HepG2 (cell line): ENCODE results near the gene DTD2. TPM values are rescaled to one million over a fixed set of nuclear protein-coding genes. Genes with fewer than 3 reads are reported as not detected.
A peak's percentile ranks its signal among the peaks of the same experiment; 100 is the strongest.

Experiments
- E2F5 ChIP-seq: sonication (generic); formaldehyde crosslinking; conservative IDR thresholded peaks from 2 replicates; pipeline ENCODE4 v1.4.0; 2020; ENCODE audit warnings: missing genetic modification reagents
- GATA4 ChIP-seq: sonication (generic); IDR thresholded peaks from 2 replicates; pipeline ENCODE4 v1.6.1; 2016; ENCODE audit warnings: antibody characterized with exemption, low read depth, borderline replicate concordance
- HCFC1 ChIP-seq: fragments of 150-350 bp; IDR thresholded peaks from 2 replicates; pipeline ENCODE4 v1.6.1; 2014; ENCODE audit warnings: low read depth, low read length
- NFAT5 ChIP-seq: sonication (generic); formaldehyde crosslinking; IDR thresholded peaks from 2 replicates; pipeline ENCODE4 v1.4.0; 2020; ENCODE audit warnings: missing genetic modification reagents
- NFKB2 ChIP-seq: sonication (generic); formaldehyde crosslinking; IDR thresholded peaks from 2 replicates; pipeline ENCODE4 v1.4.0; 2020; ENCODE audit warnings: missing genetic modification reagents, borderline replicate concordance
- POLR2G ChIP-seq: fragments of 200-400 bp; formaldehyde crosslinking; IDR thresholded peaks from 2 replicates; pipeline ENCODE4 v1.6.1; 2018; ENCODE audit warnings: mild to moderate bottlenecking, low read depth, low read length, moderate library complexity
- TAF15 ChIP-seq: fragments of 200-400 bp; formaldehyde crosslinking; IDR thresholded peaks from one replicate; pipeline ENCODE4 v1.6.1; 2018; ENCODE audit warnings: mild to moderate bottlenecking, low read depth, low read length; ENCODE audit not compliant: poor library complexity, severe bottlenecking
- TCF12 ChIP-seq, 2 experiments: fragments of 450-650 bp in 1 of 2; sonication (generic) in 1 of 2; formaldehyde crosslinking in 1 of 2; IDR thresholded peaks; 2 replicates each; pipeline versions ENCODE4 v1.6.1 to v1.8.0; 2017 to 2022; ENCODE audit warnings: antibody characterized with exemption in 1 of 2, mild to moderate bottlenecking in 1 of 2, missing genetic modification reagents in 1 of 2, moderate library complexity in 1 of 2
- TCF7L2 ChIP-seq: IDR thresholded peaks from 2 replicates; pipeline ENCODE4 v1.6.1; 2011; ENCODE audit warnings: mild to moderate bottlenecking, low read depth, low read length, moderate library complexity
- ZHX2 ChIP-seq, 2 experiments: sonication (generic) in 1 of 2; formaldehyde crosslinking in 1 of 2; IDR thresholded peaks; 2 replicates each; pipeline versions ENCODE4 v1.6.1 to v1.9.0; 2014 to 2022; ENCODE audit warnings: antibody characterized with exemption in 1 of 2, borderline replicate concordance in 1 of 2, inconsistent platforms in 1 of 2, low read depth in 1 of 2, missing genetic modification reagents in 1 of 2
- ZNF20 ChIP-seq: sonication (generic); formaldehyde crosslinking; IDR thresholded peaks from 2 replicates; pipeline ENCODE4 v1.4.0; 2020; ENCODE audit warnings: mild to moderate bottlenecking, moderate library complexity, missing genetic modification reagents
- ZNF235 ChIP-seq: sonication (generic); formaldehyde crosslinking; IDR thresholded peaks from 2 replicates; pipeline ENCODE4 v1.8.1; 2023; ENCODE audit warnings: mild to moderate bottlenecking, missing genetic modification reagents, borderline replicate concordance
- ZNF33B ChIP-seq: sonication (generic); formaldehyde crosslinking; IDR thresholded peaks from 2 replicates; pipeline ENCODE4 v1.5.1; 2020; ENCODE audit warnings: mild to moderate bottlenecking, missing genetic modification reagents
- ZNF563 ChIP-seq: sonication (generic); formaldehyde crosslinking; IDR thresholded peaks from 2 replicates; pipeline ENCODE4 v1.8.0; 2022; ENCODE audit warnings: mild to moderate bottlenecking, moderate library complexity, missing genetic modification reagents
- ZNF710 ChIP-seq: sonication (generic); formaldehyde crosslinking; IDR thresholded peaks from 2 replicates; pipeline ENCODE4 v1.5.0; 2020; ENCODE audit warnings: mild to moderate bottlenecking, missing genetic modification reagents, borderline replicate concordance
- polyA plus RNA-seq, 8 experiments: library from polyadenylated mRNA; depleted of rRNA in 3 of 8; stranded (reverse) in 7 of 8; unstranded in 1 of 8; fragments of >200 nt; fragmentation: Illumina TruSeq in 4 of 8; extraction: Trizol in 4 of 8; gene quantifications; 2 replicates each; pipeline versions ENCODE4 v1.2.1 to v1.2.3, GENCODE V29; 2011 to 2016; ENCODE audit warnings: low read depth in 4 of 8, missing spikeins in 1 of 8, mixed read lengths in 1 of 8; ENCODE audit not compliant: insufficient read depth in 1 of 8
- total RNA-seq, 5 experiments: library from RNA; depleted of rRNA; stranded (reverse); fragments of >200 nt; fragmentation: Illumina TruSeq; extraction: Trizol; gene quantifications; 2 replicates each; pipeline ENCODE4 v1.2.3, GENCODE V29; 2016; ENCODE audit warnings: low read depth in 1 of 5

Gene DTD2
- total and polyA plus RNA-seq, 2 of the 13 experiments (the other 11 are each of a cell fraction or from before 2014, with no cell fraction given): 22.3 to 49.8 TPM

- TF ChIP-seq ZHX2 (IDR thresholded peaks at IDR 0.05; ENCODE audit: low read depth) (peak; percentile 61; the same call in 1 of the 2 replicates), ZHX2 (CRISPR knock-in tag; IDR thresholded peaks at IDR 0.05; ENCODE audit: borderline replicate concordance) (no peak), ZNF20 (CRISPR knock-in tag) (peak; percentile 87; the same call in 1 of the 2 replicates), POLR2G (no peak), TCF12 (IDR thresholded peaks at IDR 0.05) (no peak), TCF12 (CRISPR knock-in tag; IDR thresholded peaks at IDR 0.05) (peak; percentile 80; the same call in 1 of the 2 replicates), ZNF563 (CRISPR knock-in tag) (no peak; the same call in 1 of the 2 replicates), NFKB2 (no peak), TCF7L2 (no peak), E2F5 (CRISPR knock-in tag) (no peak), HCFC1 (no peak), ZNF235 (CRISPR knock-in tag) (peak; percentile 8; the same call in 1 of the 2 replicates), NFAT5 (CRISPR knock-in tag) (no peak), ZNF710 (CRISPR knock-in tag) (peak; percentile 62; the same call in 1 of the 2 replicates), ZNF33B (no peak), TAF15 (peak; percentile 14), GATA4 (no peak)
These were observed 37.4 kb downstream of the DTD2 start (continued) for GRCh38 chr14:31419967-31420318.
